B cell (primary cell): ENCODE measurements around the gene CDT1. TPM values are rescaled to one million over a fixed set of nuclear protein-coding genes. Genes with fewer than 3 reads are reported as not detected.
"Not testable (repeated sequence)": the region's sequence is repeated elsewhere in the genome, so short reads cannot be mapped to it uniquely, and the experiment has no call there.

Experiments used
- ATAC-seq: fragments of 200-7000 bp; cut with Tn5 transposase; one replicate; pipeline ENCODE4 v1.10.0; 2021; ENCODE audit warnings: low read depth, mild to moderate bottlenecking, moderate number of reproducible peaks, moderate library complexity
- CTCF ChIA-PET: fragments of 350-600 bp; sonication (Branson Sonifier 250); formaldehyde crosslinking; loops from one replicate; lab custom pipeline; 2021; ENCODE audit warnings: antibody characterized with exemption, inconsistent platforms; lab: Charles Lee
- POLR2A ChIA-PET: fragments of 350-600 bp; sonication (Branson Sonifier 250); formaldehyde crosslinking; loops from one replicate; lab custom pipeline; 2021; ENCODE audit warnings: antibody characterized with exemption; lab: Charles Lee
- DNase-seq: peaks from one replicate; pipeline ENCODE4 v3.0.0; 2013
- H2AFZ ChIP-seq: 2 replicates; pipeline ENCODE4 v1.6.1; 2012; ENCODE audit warnings: mild to moderate bottlenecking, low read depth, low read length; ENCODE audit not compliant: insufficient read depth, poor library complexity, severe bottlenecking
- H3K27ac ChIP-seq, 2 donors: 1 replicate in 1 of 2; 2 replicates in 1 of 2; pipeline ENCODE4 v1.5.1; 2012 to 2013; ENCODE audit warnings: low read length in 2 of 2, mild to moderate bottlenecking in 2 of 2, moderate library complexity in 1 of 2
- H3K27me3 ChIP-seq, 4 experiments: fragments of 200-600 bp in 1 of 4; sonication (generic) in 1 of 4; replicated peaks in 1 of 4; 1 replicate in 2 of 4; 2 replicates in 2 of 4; pipeline versions ENCODE4 v1.6.1 to v1.7.0; 2013 to 2016; ENCODE audit warnings: low read length in 3 of 4, mild to moderate bottlenecking in 2 of 4, mixed read lengths in 1 of 4, moderate library complexity in 1 of 4; ENCODE audit not compliant: insufficient read depth in 4 of 4, control insufficient read depth in 3 of 4; ENCODE audit errors: control extremely low read depth in 1 of 4
- H3K36me3 ChIP-seq, 2 experiments: replicated peaks in 1 of 2; 1 replicate in 1 of 2; 2 replicates in 1 of 2; pipeline versions ENCODE4 v1.6.1 to v1.7.1; 2013; ENCODE audit warnings: low read length in 1 of 2; ENCODE audit not compliant: insufficient read depth in 2 of 2, control insufficient read depth in 1 of 2; ENCODE audit errors: control extremely low read depth in 1 of 2, extremely low read depth in 1 of 2
- H3K4me1 ChIP-seq, 2 donors: fragments of 200-600 bp in 1 of 2; sonication (generic) in 1 of 2; 1 replicate in 1 of 2; 2 replicates in 1 of 2; pipeline versions ENCODE4 v1.5.1 to v1.6.1; 2013 to 2017; ENCODE audit warnings: low read length in 2 of 2; ENCODE audit not compliant: control insufficient read depth in 2 of 2, insufficient read depth in 2 of 2
- H3K4me2 ChIP-seq: replicated peaks from 2 replicates; pipeline ENCODE3; 2012; ENCODE audit warnings: mild to moderate bottlenecking, low read depth, low read length; ENCODE audit not compliant: poor library complexity, severe bottlenecking
- H3K4me3 ChIP-seq, 5 experiments: fragments of 200-600 bp in 1 of 5; sonication (generic) in 1 of 5; 1 replicate in 3 of 5; 2 replicates in 2 of 5; pipeline versions ENCODE4 v1.5.1 to v1.7.0; 2011 to 2016; ENCODE audit warnings: low read length in 4 of 5, mild to moderate bottlenecking in 4 of 5, low read depth in 2 of 5, control low read depth in 1 of 5, moderate library complexity in 1 of 5; ENCODE audit not compliant: insufficient read depth in 1 of 5; ENCODE audit errors: control extremely low read depth in 1 of 5, extremely low read depth in 1 of 5
- H3K79me2 ChIP-seq: fragments of 200-600 bp; sonication (generic); one replicate; pipeline ENCODE4 v1.6.0; 2016; ENCODE audit warnings: low read length; ENCODE audit not compliant: control insufficient read depth, insufficient read depth
- H3K9ac ChIP-seq: fragments of 200-600 bp; sonication (generic); 2 replicates; pipeline ENCODE4 v1.6.1; 2017; ENCODE audit warnings: mild to moderate bottlenecking, low read length, moderate library complexity
- H3K9me3 ChIP-seq, 3 donors: one replicate each; pipeline versions ENCODE4 v1.6.1 to v1.7.1; 2013; ENCODE audit warnings: low read length in 2 of 3; ENCODE audit not compliant: control insufficient read depth in 2 of 3, insufficient read depth in 1 of 3; ENCODE audit errors: control extremely low read depth in 1 of 3
- H4K20me1 ChIP-seq: 2 replicates; pipeline ENCODE4 v1.6.0; 2012; ENCODE audit warnings: mild to moderate bottlenecking, low read length; ENCODE audit not compliant: insufficient read depth, control insufficient read depth, poor library complexity, severe bottlenecking
- H3K27ac Mint-ChIP-seq: one replicate; pipeline ENCODE4 v1.8.0; 2021; ENCODE audit warnings: mixed read lengths
- H3K27me3 Mint-ChIP-seq: one replicate; pipeline ENCODE4 v1.8.0; 2021; ENCODE audit warnings: mixed read lengths
- H3K4me1 Mint-ChIP-seq: one replicate; pipeline ENCODE4 v1.8.0; 2021; ENCODE audit warnings: mixed read lengths
- H3K4me3 Mint-ChIP-seq: one replicate; pipeline ENCODE4 v1.8.0; 2021; ENCODE audit warnings: mixed read lengths
- H3K9me3 Mint-ChIP-seq: one replicate; pipeline ENCODE4 v1.8.0; 2022; ENCODE audit warnings: mixed read lengths; ENCODE audit not compliant: insufficient read depth
- EZH2 ChIP-seq: IDR thresholded peaks from 2 replicates; pipeline ENCODE4 v1.6.1; 2012; ENCODE audit warnings: borderline replicate concordance, low read depth, mild to moderate bottlenecking, moderate library complexity, low read length; ENCODE audit not compliant: insufficient read depth, poor library complexity, severe bottlenecking
- WGBS: methylation state at CpG from one replicate; pipeline ENCODE4 v1.1.5; 2013; ENCODE audit warnings: missing lambda C conversion rate; ENCODE audit not compliant: insufficient coverage; 5-methylcytosine and 5-hydroxymethylcytosine counted together
- intact Hi-C: fragments of 100-400 bp; cut with micrococcal nuclease; formaldehyde crosslinking; loops from one replicate; pipeline ENCODE4 v1.10.0; 2022
- polyA plus RNA-seq: library from polyadenylated mRNA; depleted of rRNA; stranded (reverse); fragments of >200 nt; gene quantifications from 2 replicates; pipeline ENCODE4 v1.2.3, GENCODE V29; 2012
- total RNA-seq, 2 donors: library from RNA; stranded (reverse); fragments of 120-200 nt in 1 of 2; gene quantifications; 1 replicate in 1 of 2; 2 replicates in 1 of 2; pipeline versions ENCODE4 v1.2.3 to v1.2.4, GENCODE V29; 2013 to 2022
- TF ChIP-seq, protein P1 (sequence below): fragments of 200-600 bp; IDR thresholded peaks from one replicate; pipeline ENCODE4 v1.8.0; 2022; ENCODE audit warnings: antibody characterized with exemption, mild to moderate bottlenecking

Gene CDT1
- total and polyA plus RNA-seq, 2 donors (not counting 1 experiment from before 2014, with no cell fraction given) = 0.27 to 0.36 TPM

DNA sequence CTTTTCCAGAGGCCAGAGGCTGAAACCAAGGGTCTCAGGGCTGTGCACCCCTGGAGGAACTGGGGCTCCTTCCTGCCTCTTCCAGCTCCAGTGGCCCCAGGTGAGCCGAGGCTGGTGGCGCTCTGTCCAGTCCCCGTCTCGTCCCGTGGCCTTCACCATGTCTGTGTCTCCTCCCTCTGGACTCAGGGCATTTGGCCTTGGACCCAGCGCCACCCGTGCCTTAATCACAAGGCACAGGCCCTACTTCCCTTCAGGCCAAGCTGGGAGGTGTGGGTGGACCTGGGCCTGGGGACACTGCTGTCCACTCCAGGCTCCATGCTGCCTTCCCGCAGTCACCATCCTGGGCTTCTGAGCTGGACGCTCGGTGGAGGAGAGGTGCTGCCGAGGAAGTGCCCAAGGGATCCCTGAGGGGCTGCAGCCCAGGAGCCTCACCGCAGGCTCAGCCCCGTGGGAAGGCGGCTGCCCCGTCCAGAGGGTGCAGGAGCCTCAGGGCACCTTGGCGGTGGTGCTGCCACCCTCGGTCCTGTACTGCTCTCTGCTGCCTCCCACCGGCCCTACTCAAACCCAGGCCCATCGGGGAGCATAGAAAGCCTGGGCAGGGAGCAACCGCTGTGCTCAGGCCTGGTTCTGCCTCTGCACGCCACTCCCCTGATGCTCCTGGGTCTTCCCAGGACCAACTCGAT, 17.7 kb downstream of the CDT1 start:
- Histone ChIP-seq H3K4me2 (no peak overlapping the region), H4K20me1 (no peaks in the 10 kb centered on the region), H3K9ac (no peak overlapping the region), H2AFZ (no peak overlapping the region), H3K4me3 (no peak overlapping the region), H3K36me3 (peaks cover 0 to 17% of the 10 kb centered on the region in 2 experiments), H3K27me3 (no peaks in the 10 kb centered on the region), H3K4me1 (no peaks in the 10 kb centered on the region), H3K79me2 (no peaks in the 10 kb centered on the region), H3K27ac (no peak overlapping the region), H3K9me3 (no peaks in the 10 kb centered on the region)
- no peak for TF ChIP-seq EZH2
- TF ChIP-seq, protein P1, sequence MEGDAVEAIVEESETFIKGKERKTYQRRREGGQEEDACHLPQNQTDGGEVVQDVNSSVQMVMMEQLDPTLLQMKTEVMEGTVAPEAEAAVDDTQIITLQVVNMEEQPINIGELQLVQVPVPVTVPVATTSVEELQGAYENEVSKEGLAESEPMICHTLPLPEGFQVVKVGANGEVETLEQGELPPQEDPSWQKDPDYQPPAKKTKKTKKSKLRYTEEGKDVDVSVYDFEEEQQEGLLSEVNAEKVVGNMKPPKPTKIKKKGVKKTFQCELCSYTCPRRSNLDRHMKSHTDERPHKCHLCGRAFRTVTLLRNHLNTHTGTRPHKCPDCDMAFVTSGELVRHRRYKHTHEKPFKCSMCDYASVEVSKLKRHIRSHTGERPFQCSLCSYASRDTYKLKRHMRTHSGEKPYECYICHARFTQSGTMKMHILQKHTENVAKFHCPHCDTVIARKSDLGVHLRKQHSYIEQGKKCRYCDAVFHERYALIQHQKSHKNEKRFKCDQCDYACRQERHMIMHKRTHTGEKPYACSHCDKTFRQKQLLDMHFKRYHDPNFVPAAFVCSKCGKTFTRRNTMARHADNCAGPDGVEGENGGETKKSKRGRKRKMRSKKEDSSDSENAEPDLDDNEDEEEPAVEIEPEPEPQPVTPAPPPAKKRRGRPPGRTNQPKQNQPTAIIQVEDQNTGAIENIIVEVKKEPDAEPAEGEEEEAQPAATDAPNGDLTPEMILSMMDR = no peak
- ChIA-PET POLR2A (no interaction called here), CTCF (no interaction called here)
- Mint-ChIP-seq H3K4me3 (no peak overlapping the region), H3K4me1 (no peaks in the 10 kb centered on the region), H3K9me3 (no peaks in the 10 kb centered on the region), H3K27ac (no peak overlapping the region), H3K27me3 (no peaks in the 10 kb centered on the region)
- ATAC-seq (no peak), DNase-seq (no peak)
- WGBS = 98% methylated on average over 21 of the region's 22 CpGs
- intact Hi-C loops = no loop called here

DNA sequence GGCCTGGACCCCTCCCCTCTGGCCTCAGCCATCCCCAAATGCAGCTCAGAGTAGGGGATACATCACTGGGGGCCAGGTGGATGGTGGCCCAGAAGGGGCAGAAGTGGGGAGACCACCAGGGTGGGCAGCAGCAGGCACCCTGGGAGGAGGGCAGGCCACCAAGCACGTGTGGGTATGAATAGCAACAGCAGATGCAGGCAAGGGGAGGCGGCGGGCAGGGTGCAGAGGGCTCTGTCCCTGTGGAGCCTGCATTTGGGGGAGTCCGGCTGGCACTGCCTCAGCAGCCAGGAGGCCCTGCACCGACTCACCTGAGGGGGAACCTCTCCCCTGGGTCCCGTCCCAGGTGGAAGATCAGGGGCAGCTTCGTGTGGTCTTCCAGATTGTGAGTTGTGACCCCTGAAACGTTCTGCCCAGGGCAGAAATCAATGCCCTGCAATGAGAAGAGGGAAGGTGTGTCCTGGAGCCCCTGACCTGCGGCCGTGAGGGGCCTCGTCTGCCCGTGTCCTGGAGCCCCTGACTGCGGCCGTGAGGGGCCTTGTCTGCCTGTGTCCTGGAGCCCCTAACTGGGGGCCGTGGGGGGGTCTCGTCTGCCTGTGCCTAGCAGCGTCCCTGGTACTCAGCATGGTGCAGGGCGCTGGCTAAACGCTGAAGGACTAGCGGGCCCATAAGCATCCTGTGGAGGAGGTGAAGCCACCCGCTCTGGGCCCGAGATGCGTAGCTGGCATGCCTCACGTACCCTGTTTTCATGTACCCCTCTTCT, 18.9 kb downstream of the CDT1 start:
- Histone ChIP-seq H3K9me3 (no peaks in the 10 kb centered on the region), H3K27ac (no peak overlapping the region), H3K36me3 (peaks cover 0 to 17% of the 10 kb centered on the region in 2 experiments), H2AFZ (no peak overlapping the region), H3K4me3 (no peak overlapping the region), H3K79me2 (no peaks in the 10 kb centered on the region), H4K20me1 (no peaks in the 10 kb centered on the region), H3K9ac (no peak overlapping the region), H3K4me1 (no peaks in the 10 kb centered on the region), H3K4me2 (no peak overlapping the region), H3K27me3 (no peaks in the 10 kb centered on the region)
- ATAC-seq = no peak
- no peak for DNase-seq
- WGBS = 94% methylated on average over 24 of the region's 24 CpGs
- no peaks in the 10 kb centered on the region for H3K9me3 Mint-ChIP-seq
- POLR2A ChIA-PET = interaction anchor here (0.8 kb wide), 1 partner anchor 14 kb away, joined by 3 read pairs; no protein-coding TSS in a partner anchor
- no peaks in the 10 kb centered on the region for H3K4me1 Mint-ChIP-seq
- intact Hi-C loops = no loop called here
- CTCF ChIA-PET = no interaction called here
- no peak overlapping the region for H3K27ac Mint-ChIP-seq
- TF ChIP-seq, protein P1 = no peak
- TF ChIP-seq EZH2 = no peak
- no peak overlapping the region for H3K4me3 Mint-ChIP-seq
- no peaks in the 10 kb centered on the region for H3K27me3 Mint-ChIP-seq

DNA sequence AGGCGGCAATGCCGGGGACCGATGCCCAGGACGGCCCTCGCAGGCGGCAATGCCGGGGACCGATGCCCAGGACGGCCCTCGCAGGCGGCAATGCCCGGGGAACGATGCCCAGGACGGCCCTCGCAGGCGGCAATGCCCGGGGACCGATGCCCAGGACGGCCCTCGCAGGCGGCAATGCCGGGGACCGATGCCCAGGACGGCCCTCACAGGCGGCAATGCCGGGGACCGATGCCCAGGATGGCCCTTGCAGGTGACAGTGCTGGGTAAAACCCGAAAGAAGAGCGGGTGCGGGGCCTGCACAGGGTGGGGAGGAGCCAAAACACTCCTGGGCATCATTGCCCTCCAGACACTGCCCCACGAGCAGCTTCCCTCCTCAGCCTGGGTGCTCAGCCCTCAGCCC, 20.1 kb downstream of the CDT1 start:
- H3K36me3 ChIP-seq = peaks cover 0 to 24% of the 10 kb centered on the region in 2 experiments
- intact Hi-C loops, H3K4me3 ChIP-seq, POLR2A ChIA-PET, H3K4me3 Mint-ChIP-seq, H3K79me2 ChIP-seq, H3K9me3 Mint-ChIP-seq, H3K27me3 Mint-ChIP-seq, H4K20me1 ChIP-seq, H3K4me1 ChIP-seq, H3K4me1 Mint-ChIP-seq, ATAC-seq, H2AFZ ChIP-seq, H3K27ac Mint-ChIP-seq, H3K9me3 ChIP-seq, H3K4me2 ChIP-seq, CTCF ChIA-PET, H3K27me3 ChIP-seq, H3K9ac ChIP-seq, H3K27ac ChIP-seq, DNase-seq: not testable (repeated sequence)
- 97% methylated on average over 26 of the region's 31 CpGs for WGBS
